Liver (tissue), 9 donors: ENCODE results near the gene SPTBN1. TPM values are rescaled to one million over a fixed set of nuclear protein-coding genes. Genes with fewer than 3 reads are reported as not detected.
A peak's percentile ranks its signal among the peaks of the same experiment; 100 is the strongest.

Source experiments
- DNase-seq: peaks from one replicate; pipeline ENCODE4 v3.0.0-alpha.2; 2017; ENCODE audit warnings: low spot score
- H3K27ac ChIP-seq, 2 donors: one replicate each; pipeline ENCODE4 v1.7.0; 2013; ENCODE audit warnings: inconsistent platforms in 2 of 2, low read length in 2 of 2, control low read depth in 1 of 2, low read depth in 1 of 2, mild to moderate bottlenecking in 1 of 2
- H3K27me3 ChIP-seq, 4 donors: one replicate each; pipeline versions ENCODE4 v1.6.1 to v1.7.0; 2013; ENCODE audit warnings: low read length in 3 of 4, inconsistent platforms in 1 of 4, mild to moderate bottlenecking in 1 of 4, moderate library complexity in 1 of 4; ENCODE audit not compliant: control insufficient read depth in 4 of 4, insufficient read depth in 4 of 4
- H3K36me3 ChIP-seq, 4 donors: one replicate each; pipeline versions ENCODE4 v1.6.1 to v1.7.0; 2013; ENCODE audit warnings: low read length in 3 of 4, mild to moderate bottlenecking in 3 of 4, low read depth in 1 of 4, moderate library complexity in 1 of 4; ENCODE audit not compliant: control insufficient read depth in 4 of 4, insufficient read depth in 3 of 4
- H3K4me1 ChIP-seq, 4 donors: one replicate each; pipeline versions ENCODE4 v1.6.1 to v1.7.0; 2013; ENCODE audit warnings: low read length in 3 of 4, mild to moderate bottlenecking in 3 of 4, moderate library complexity in 1 of 4; ENCODE audit not compliant: control insufficient read depth in 4 of 4, insufficient read depth in 4 of 4
- H3K4me3 ChIP-seq, 3 donors: one replicate each; pipeline versions ENCODE4 v1.6.1 to v1.7.0; 2013; ENCODE audit warnings: low read length in 3 of 3, control low read depth in 1 of 3, low read depth in 1 of 3, mild to moderate bottlenecking in 1 of 3
- H3K9ac ChIP-seq, 2 donors: one replicate each; pipeline ENCODE4 v1.7.0; 2013; ENCODE audit warnings: low read length in 2 of 2, mild to moderate bottlenecking in 2 of 2, moderate library complexity in 2 of 2, control low read depth in 1 of 2, low read depth in 1 of 2
- H3K9me3 ChIP-seq, 4 donors: one replicate each; pipeline versions ENCODE4 v1.6.1 to v1.7.0; 2013; ENCODE audit warnings: low read length in 3 of 4; ENCODE audit not compliant: control insufficient read depth in 4 of 4
- ATF3 ChIP-seq: IDR thresholded peaks from 2 replicates; pipeline ENCODE4 v1.6.1; 2016; ENCODE audit warnings: antibody characterized with exemption
- CTCF ChIP-seq: fragments of 150-350 bp; IDR thresholded peaks from 2 replicates; pipeline ENCODE4 v1.5.1; 2017; ENCODE audit warnings: improper control_type of control experiment, low read depth, low read length; ENCODE audit not compliant: missing input control
- EGR1 ChIP-seq, 2 donors: IDR thresholded peaks; 2 replicates each; pipeline ENCODE4 v1.6.1; 2016 to 2018; ENCODE audit warnings: antibody characterized with exemption in 2 of 2, low read depth in 2 of 2
- FOXA1 ChIP-seq: IDR thresholded peaks from 2 replicates; pipeline ENCODE4 v1.6.1; 2016; ENCODE audit warnings: antibody characterized with exemption
- FOXA2 ChIP-seq: IDR thresholded peaks from 2 replicates; pipeline ENCODE4 v1.6.1; 2016; ENCODE audit warnings: antibody characterized with exemption
- GABPA ChIP-seq, 2 donors: IDR thresholded peaks in 1 of 2; conservative IDR thresholded peaks in 1 of 2; 2 replicates each; pipeline ENCODE4 v1.6.1; 2016; ENCODE audit warnings: antibody characterized with exemption in 2 of 2, mild to moderate bottlenecking in 1 of 2, moderate library complexity in 1 of 2
- HNF4A ChIP-seq, 2 donors: conservative IDR thresholded peaks; 2 replicates each; pipeline ENCODE4 v1.6.1; 2016; ENCODE audit warnings: antibody characterized with exemption in 2 of 2, mild to moderate bottlenecking in 2 of 2
- NR2F2 ChIP-seq: IDR thresholded peaks from 2 replicates; pipeline ENCODE4 v1.6.1; 2016; ENCODE audit warnings: antibody characterized with exemption
- RAD21 ChIP-seq, 2 donors: IDR thresholded peaks; 2 replicates each; pipeline ENCODE4 v1.6.1; 2016; ENCODE audit warnings: antibody characterized with exemption in 2 of 2, mild to moderate bottlenecking in 2 of 2
- REST ChIP-seq: IDR thresholded peaks from 2 replicates; pipeline ENCODE4 v1.6.1; 2016; ENCODE audit warnings: antibody characterized with exemption, mild to moderate bottlenecking
- RXRA ChIP-seq, 2 donors: IDR thresholded peaks; 2 replicates each; pipeline ENCODE4 v1.6.1; 2017 to 2018; ENCODE audit warnings: antibody characterized with exemption in 2 of 2, mild to moderate bottlenecking in 1 of 2
- TAF1 ChIP-seq: conservative IDR thresholded peaks from 2 replicates; pipeline ENCODE4 v1.6.1; 2016; ENCODE audit warnings: antibody characterized with exemption, mild to moderate bottlenecking
- YY1 ChIP-seq: IDR thresholded peaks from 2 replicates; pipeline ENCODE4 v1.6.1; 2016; ENCODE audit warnings: antibody characterized with exemption, mild to moderate bottlenecking
- ZBTB33 ChIP-seq: IDR thresholded peaks from 2 replicates; pipeline ENCODE4 v1.6.1; 2016; ENCODE audit warnings: antibody characterized with exemption
- WGBS: extraction: QIAGEN DNeasy Blood & Tissue Kit; methylation state at CpG from one replicate; pipeline ENCODE4 v1.1.7; 2013; 5-methylcytosine and 5-hydroxymethylcytosine counted together
- polyA plus RNA-seq, 2 donors: library from polyadenylated mRNA; stranded (reverse) in 1 of 2; unstranded in 1 of 2; fragments of 200-250 nt in 1 of 2; fragments of >200 nt in 1 of 2; fragmentation: Nextera tagmentation in 1 of 2; extraction: Ambion mirVana in 1 of 2; gene quantifications; one replicate each; pipeline versions ENCODE4 v1.2.1 to v1.2.3, GENCODE V29; 2013 to 2015
- total RNA-seq, 2 donors: library from RNA; depleted of rRNA; stranded (reverse); fragments of >200 nt; gene quantifications; one replicate each; pipeline ENCODE4 v1.2.3, GENCODE V29; 2014
- TF ChIP-seq, protein P1 (sequence below): IDR thresholded peaks from 2 replicates; pipeline ENCODE4 v1.6.1; 2016; ENCODE audit warnings: antibody characterized with exemption
- donor health status: healthy.
- donor health status: healthy.
- donor health status: healthy.
- donor health status: healthy.
- donor health status: healthy.

The SPTBN1 gene
- total and polyA plus RNA-seq, 4 donors: 44.8 to 191 (median 75.9) TPM

GRCh38 chr2:54438271-54438670 lies 17.9 kb upstream of the SPTBN1 start:
- Histone ChIP-seq H3K36me3 (no peaks in the 10 kb centered on the region), H3K4me1 (peaks cover 0 to 2% (median 0%) of the 10 kb centered on the region in 4 donors), H3K9ac (no peak overlapping the region), H3K9me3 (no peaks in the 10 kb centered on the region), H3K27me3 (no peaks in the 10 kb centered on the region), H3K4me3 (no peak overlapping the region), H3K27ac (no peak overlapping the region)
- TF ChIP-seq RAD21 (IDR thresholded peaks at IDR 0.05) (no peak), RXRA (IDR thresholded peaks at IDR 0.05) (peak in 1 of 2 donors; percentile 52), HNF4A (conservative IDR thresholded peaks at IDR 0.05) (peak; percentile 17 to 64), YY1 (no peak), NR2F2 (no peak)
- WGBS: 37% methylated on average over 7 of the region's 7 CpGs
- DNase-seq: no peak

DNA sequence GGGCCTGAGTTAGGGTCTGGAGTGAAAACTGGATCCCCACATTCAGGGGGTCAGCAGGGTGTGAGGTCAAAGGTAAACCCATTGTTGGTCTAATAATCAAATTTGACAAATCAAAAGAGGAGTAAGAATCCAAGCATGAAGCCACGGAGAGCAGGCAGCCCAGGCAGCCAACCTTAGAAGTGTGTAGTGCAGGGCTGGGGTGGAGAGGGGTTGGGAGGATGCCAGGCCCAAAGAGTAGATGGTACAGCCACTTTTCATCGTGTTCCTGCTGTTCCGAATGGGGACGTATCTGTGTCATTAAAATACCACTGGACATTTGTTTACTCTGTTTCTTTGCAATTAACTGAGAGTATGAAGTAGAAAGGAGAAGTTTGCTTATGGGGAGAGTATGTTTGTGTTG lies 16.5 kb upstream of the SPTBN1 start:
- no peak for TF ChIP-seq ZBTB33
- no peak for TF ChIP-seq GABPA (IDR thresholded peaks at IDR 0.05 in 1 of 2, conservative IDR thresholded peaks at IDR 0.05 in 1 of 2)
- no peak for TF ChIP-seq FOXA2
- TF ChIP-seq CTCF: no peak
- no peak for TF ChIP-seq REST
- no peak for TF ChIP-seq TAF1
- no peak for TF ChIP-seq ATF3
- no peak for TF ChIP-seq EGR1 (IDR thresholded peaks at IDR 0.05; ENCODE audit: low read depth in 2 of 2)
- no peak for TF ChIP-seq NR2F2
- TF ChIP-seq FOXA1: no peak
- TF ChIP-seq, protein P1, sequence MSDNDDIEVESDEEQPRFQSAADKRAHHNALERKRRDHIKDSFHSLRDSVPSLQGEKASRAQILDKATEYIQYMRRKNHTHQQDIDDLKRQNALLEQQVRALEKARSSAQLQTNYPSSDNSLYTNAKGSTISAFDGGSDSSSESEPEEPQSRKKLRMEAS: no peak
- no peak for TF ChIP-seq HNF4A (conservative IDR thresholded peaks at IDR 0.05)
- no peak for TF ChIP-seq RAD21 (IDR thresholded peaks at IDR 0.05)
- DNase-seq: no peak
- H3K36me3 ChIP-seq: no peaks in the 10 kb centered on the region
- H3K4me3 ChIP-seq: no peak overlapping the region
- H3K4me1 ChIP-seq: peaks cover 0 to 2% (median 0%) of the 10 kb centered on the region in 4 donors
- 78% methylated on average over 4 of the region's 4 CpGs for WGBS
- H3K9me3 ChIP-seq: no peaks in the 10 kb centered on the region
- H3K27ac ChIP-seq: no peak overlapping the region
- no peaks in the 10 kb centered on the region for H3K27me3 ChIP-seq
- no peak overlapping the region for H3K9ac ChIP-seq
